GM13977 (cell line): Measurements from ENCODE around the gene TRPM8.

Experiments used
- DNase-seq: peaks from one replicate; pipeline ENCODE4 v3.0.0; 2012; ENCODE audit warnings: low spot score
- CTCF ChIP-seq: IDR thresholded peaks from 2 replicates; pipeline ENCODE4 v1.5.1; 2012; ENCODE audit warnings: mild to moderate bottlenecking, control low read depth; ENCODE audit not compliant: insufficient read depth; ENCODE audit errors: extremely low read depth, missing control alignments
- in situ Hi-C: fragments of 300-500 bp; cut with MboI; formaldehyde crosslinking; loops from one replicate; pipeline ENCODE4 v1.12.0; 2022; ENCODE audit warnings: low sequenced_read_pairs, low pct_unique_long_range_greater_than_20kb, mixed read lengths, inconsistent platforms; ENCODE audit not compliant: unreplicated experiment

TRPM8 gene

GRCh38 chr2:234050455-234051135, 133.4 kb downstream of the TRPM8 start, which contains the start of gene SPP2:
Gene SPP2 (plus strand): TSS chr2:234050702. CDS start chr2:234050787, 85 bp downstream.
- in situ Hi-C loops: no loop called here
- no peak for TF ChIP-seq CTCF
- no peak for DNase-seq

- TF ChIP-seq CTCF: no peak
- no peak for DNase-seq
- in situ Hi-C loops: no loop called here
These were observed 134.3 kb downstream of the TRPM8 start for GRCh38 chr2:234051374-234052070.

- in situ Hi-C loops: no loop called here
- TF ChIP-seq CTCF: no peak
- no peak for DNase-seq
These were observed 141.7 kb downstream of the TRPM8 start for GRCh38 chr2:234058881-234059280.

- in situ Hi-C loops: no loop called here
- no peak for DNase-seq
- no peak for TF ChIP-seq CTCF
These were observed 143.1 kb downstream of the TRPM8 start for GRCh38 chr2:234060236-234060635.

- no peak for TF ChIP-seq CTCF
- DNase-seq: no peak
- in situ Hi-C loops: no loop called here
These were observed 144.6 kb downstream of the TRPM8 start for GRCh38 chr2:234061624-234062257.

GRCh38 chr2:234066587-234066986, 149.4 kb downstream of the TRPM8 start:
- TF ChIP-seq CTCF: no peak
- in situ Hi-C loops: no loop called here
- DNase-seq: no peak
